HEK293T (cell line): ENCODE data around the gene FMN2.

ENCODE experiments used
- CTCF ChIA-PET: fragments of 350-600 bp; formaldehyde crosslinking; extraction: SDS; loops from one replicate; lab custom pipeline; 2021; ENCODE audit warnings: antibody characterized with exemption, inconsistent platforms; lab: Yijun Ruan, JAX
- POLR2A ChIA-PET: fragments of 350-600 bp; formaldehyde crosslinking; extraction: SDS; loops from one replicate; lab custom pipeline; 2020; ENCODE audit warnings: antibody characterized with exemption, inconsistent platforms; lab: Yijun Ruan, JAX
- DNase-seq: peaks from one replicate; pipeline ENCODE4 v3.0.0; 2012; ENCODE audit warnings: mixed read lengths; ENCODE audit errors: extremely low spot score
- ARNT ChIP-seq: fragments of 450-650 bp; IDR thresholded peaks from 2 replicates; pipeline ENCODE4 v1.6.1; 2017; ENCODE audit warnings: mild to moderate bottlenecking
- BHLHE40 ChIP-seq: fragments of 450-650 bp; IDR thresholded peaks from 2 replicates; pipeline ENCODE4 v1.6.1; 2016; ENCODE audit warnings: mild to moderate bottlenecking, moderate library complexity, borderline replicate concordance
- CTBP1 ChIP-seq: fragments of 450-650 bp; IDR thresholded peaks from 2 replicates; pipeline ENCODE4 v1.6.1; 2016; ENCODE audit warnings: borderline replicate concordance
- ELF4 ChIP-seq: fragments of 450-650 bp; IDR thresholded peaks from 2 replicates; pipeline ENCODE4 v1.6.1; 2017; ENCODE audit warnings: antibody characterized with exemption
- FOXA1 ChIP-seq: fragments of 450-650 bp; IDR thresholded peaks from 2 replicates; pipeline ENCODE4 v1.6.1; 2016; ENCODE audit warnings: mild to moderate bottlenecking
- FOXK2 ChIP-seq: fragments of 450-650 bp; IDR thresholded peaks from 2 replicates; pipeline ENCODE4 v1.6.1; 2016; ENCODE audit warnings: mild to moderate bottlenecking
- FOXM1 ChIP-seq: fragments of 450-650 bp; IDR thresholded peaks from 2 replicates; pipeline ENCODE4 v1.6.1; 2017; ENCODE audit warnings: mild to moderate bottlenecking, borderline replicate concordance
- HDGF ChIP-seq: fragments of 450-650 bp; IDR thresholded peaks from 2 replicates; pipeline ENCODE4 v1.6.1; 2017; ENCODE audit warnings: antibody characterized with exemption, borderline replicate concordance
- L3MBTL2 ChIP-seq: fragments of 450-650 bp; conservative IDR thresholded peaks from 2 replicates; pipeline ENCODE4 v1.6.1; 2016; ENCODE audit warnings: mild to moderate bottlenecking
- LEF1 ChIP-seq: fragments of 450-650 bp; IDR thresholded peaks from 2 replicates; pipeline ENCODE4 v1.6.1; 2017; ENCODE audit warnings: mild to moderate bottlenecking, borderline replicate concordance
- NFRKB ChIP-seq: fragments of 450-650 bp; IDR thresholded peaks from 2 replicates; pipeline ENCODE4 v1.6.1; 2016; ENCODE audit warnings: mild to moderate bottlenecking, moderate library complexity
- SP1 ChIP-seq: fragments of 450-650 bp; IDR thresholded peaks from 2 replicates; pipeline ENCODE4 v1.6.1; 2017
- SUZ12 ChIP-seq: fragments of 450-650 bp; IDR thresholded peaks from 2 replicates; pipeline ENCODE4 v1.6.1; 2016; ENCODE audit warnings: mild to moderate bottlenecking
- TARDBP ChIP-seq: fragments of 450-650 bp; IDR thresholded peaks from 2 replicates; pipeline ENCODE4 v1.6.1; 2016
- ZNF384 ChIP-seq: fragments of 450-650 bp; IDR thresholded peaks from 2 replicates; pipeline ENCODE4 v1.6.1; 2016
- TF ChIP-seq, protein P1 (sequence below): fragments of 450-650 bp; IDR thresholded peaks from 2 replicates; pipeline ENCODE4 v1.6.1; 2016

Gene FMN2

DNA sequence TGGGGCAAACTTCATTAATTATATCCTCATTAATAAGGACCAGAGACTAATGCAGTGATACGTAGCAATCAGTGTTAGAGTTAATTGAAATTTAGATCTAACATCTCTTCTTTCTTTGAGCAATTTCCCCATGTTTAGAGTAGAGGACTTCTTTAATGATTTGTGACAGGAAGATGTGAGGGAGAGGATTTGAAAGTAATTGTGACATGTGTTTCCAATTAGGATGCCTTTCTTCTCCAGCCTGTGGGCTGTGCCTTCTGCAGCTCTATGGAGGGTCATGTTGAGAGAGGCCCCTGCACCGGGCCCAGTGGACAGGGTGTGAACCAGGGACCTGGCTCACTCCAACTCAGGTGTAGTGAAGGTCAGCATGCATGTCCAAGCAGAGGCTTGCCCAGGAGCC lies 417.3 kb downstream of the FMN2 start:
- DNase-seq = no peak
- no peak for TF ChIP-seq TARDBP
- TF ChIP-seq SUZ12 = no peak
- TF ChIP-seq FOXA1 = no peak
- TF ChIP-seq ELF4 = no peak
- no peak for TF ChIP-seq LEF1
- TF ChIP-seq L3MBTL2 = no peak
- TF ChIP-seq BHLHE40 = no peak
- no peak for TF ChIP-seq FOXK2
- TF ChIP-seq, protein P1, sequence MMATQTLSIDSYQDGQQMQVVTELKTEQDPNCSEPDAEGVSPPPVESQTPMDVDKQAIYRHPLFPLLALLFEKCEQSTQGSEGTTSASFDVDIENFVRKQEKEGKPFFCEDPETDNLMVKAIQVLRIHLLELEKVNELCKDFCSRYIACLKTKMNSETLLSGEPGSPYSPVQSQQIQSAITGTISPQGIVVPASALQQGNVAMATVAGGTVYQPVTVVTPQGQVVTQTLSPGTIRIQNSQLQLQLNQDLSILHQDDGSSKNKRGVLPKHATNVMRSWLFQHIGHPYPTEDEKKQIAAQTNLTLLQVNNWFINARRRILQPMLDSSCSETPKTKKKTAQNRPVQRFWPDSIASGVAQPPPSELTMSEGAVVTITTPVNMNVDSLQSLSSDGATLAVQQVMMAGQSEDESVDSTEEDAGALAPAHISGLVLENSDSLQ = no peak
- no peak for TF ChIP-seq CTBP1
- no peak for TF ChIP-seq NFRKB
- TF ChIP-seq SP1 = no peak
- TF ChIP-seq ARNT = no peak
- TF ChIP-seq HDGF = no peak
- no peak for TF ChIP-seq ZNF384
- no peak for TF ChIP-seq FOXM1
- POLR2A ChIA-PET = no interaction called here
- CTCF ChIA-PET = no interaction called here

DNA sequence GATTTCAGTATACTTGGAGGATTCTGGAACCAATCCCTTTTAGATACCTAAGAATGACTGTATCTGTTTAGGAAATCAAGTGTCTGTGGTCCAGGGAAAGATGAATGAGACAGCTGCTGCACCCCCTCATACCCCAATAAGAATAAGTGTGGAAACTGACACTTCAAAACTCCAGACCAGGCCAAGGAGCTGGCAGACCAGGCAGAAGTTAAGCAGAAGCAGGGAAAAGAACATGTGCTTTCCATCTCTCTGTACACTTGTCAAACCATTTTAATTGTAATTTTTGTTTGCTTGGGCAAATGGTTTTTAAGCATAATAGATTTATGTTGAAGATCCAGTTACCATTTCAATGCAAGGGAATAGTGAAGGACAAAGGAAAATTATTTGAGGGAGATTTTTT lies 420.1 kb downstream of the FMN2 start:
- POLR2A ChIA-PET = no interaction called here
- DNase-seq = no peak
- CTCF ChIA-PET = no interaction called here
- TF ChIP-seq ZNF384 = no peak
- no peak for TF ChIP-seq TARDBP
- TF ChIP-seq BHLHE40 = no peak
- TF ChIP-seq FOXK2 = no peak
- TF ChIP-seq FOXM1 = no peak
- TF ChIP-seq LEF1 = no peak
- TF ChIP-seq FOXA1 = no peak
- no peak for TF ChIP-seq ARNT
- no peak for TF ChIP-seq SP1
- TF ChIP-seq SUZ12 = no peak
- no peak for TF ChIP-seq CTBP1
- TF ChIP-seq ELF4 = no peak

GRCh38 chr1:240515505-240515904 lies 423.8 kb downstream of the FMN2 start:
- ChIA-PET CTCF (no interaction called here), POLR2A (no interaction called here)
- DNase-seq = no peak
- TF ChIP-seq ARNT (no peak), LEF1 (no peak), FOXA1 (no peak), L3MBTL2 (no peak), ZNF384 (no peak), HDGF (no peak), FOXM1 (no peak), TARDBP (no peak), FOXK2 (no peak), SUZ12 (no peak), ELF4 (no peak), NFRKB (no peak), BHLHE40 (no peak), CTBP1 (no peak)
- TF ChIP-seq, protein P1 = no peak

- DNase-seq = no peak
- ChIA-PET POLR2A (no interaction called here), CTCF (no interaction called here)
- no peak for TF ChIP-seq FOXK2
- no peak for TF ChIP-seq ZNF384
- TF ChIP-seq, protein P1 = no peak
- TF ChIP-seq SP1 = no peak
- TF ChIP-seq L3MBTL2 = no peak
- TF ChIP-seq ELF4 = no peak
- no peak for TF ChIP-seq CTBP1
- no peak for TF ChIP-seq HDGF
- no peak for TF ChIP-seq TARDBP
- no peak for TF ChIP-seq NFRKB
- no peak for TF ChIP-seq ARNT
- TF ChIP-seq SUZ12 = no peak
- no peak for TF ChIP-seq LEF1
- TF ChIP-seq FOXA1 = no peak
- TF ChIP-seq BHLHE40 = no peak
- no peak for TF ChIP-seq FOXM1
These were observed 424.4 kb downstream of the FMN2 start for GRCh38 chr1:240516069-240516468.

- ChIA-PET POLR2A (no interaction called here), CTCF (no interaction called here)
- no peak for TF ChIP-seq NFRKB
- TF ChIP-seq SP1 = no peak
- TF ChIP-seq HDGF = no peak
- TF ChIP-seq, protein P1 = peak; percentile 7; the same call in 1 of the 2 replicates
- TF ChIP-seq SUZ12 = no peak
- DNase-seq = no peak
These were observed 426.2 kb downstream of the FMN2 start for GRCh38 chr1:240517891-240518290.
